GM12878 (cell line): ENCODE results near the gene SMAD5. TPM values are rescaled to one million over a fixed set of nuclear protein-coding genes. Genes with fewer than 3 reads are reported as not detected.

ENCODE experiments used
- ATAC-seq: fragments of 200-7000 bp; cut with Tn5 transposase; 3 replicates; pipeline ENCODE4 v1.9.1; 2020; ENCODE audit warnings: mild to moderate bottlenecking, moderate library complexity
- BruUV-seq: library from RNA; stranded (reverse); fragments of 400-500 nt; replicated peaks from 2 replicates; lab custom pipeline; 2021; lab: Mats Ljungman, UMichigan
- CTCF ChIA-PET: fragments of 300-600 bp; sonication (Branson Sonifier 250); formaldehyde crosslinking; extraction: SDS; loops from one replicate; lab custom pipeline; 2021; ENCODE audit warnings: inconsistent platforms; lab: Yijun Ruan, JAX
- POLR2A ChIA-PET: fragments of 350-600 bp; formaldehyde crosslinking; extraction: SDS; loops from one replicate; lab custom pipeline; 2021; ENCODE audit warnings: inconsistent platforms; lab: Charles Lee
- RAD21 ChIA-PET: fragments of 300-600 bp; sonication (Branson Sonifier 250); formaldehyde crosslinking; loops from one replicate; lab custom pipeline; 2023; ENCODE audit warnings: antibody characterized with exemption; ENCODE audit not compliant: unreplicated experiment; lab: Charles Lee
- SMC1A ChIA-PET: fragments of 300-600 bp; sonication (Branson Sonifier 250); formaldehyde crosslinking; loops from one replicate; lab custom pipeline; 2023; ENCODE audit not compliant: unreplicated experiment, uncharacterized antibody; lab: Charles Lee
- DNase-seq: peaks from one replicate; pipeline ENCODE4 v3.0.0-alpha.2; 2011; ENCODE audit warnings: low read depth, low spot score
- FAIRE-seq: peaks from 3 replicates; lab custom pipeline; 2011; peaks lifted over from hg19 to GRCh38; lab: Jason Lieb, UNC
- H2AFZ ChIP-seq: 2 replicates; pipeline ENCODE4 v1.6.0; 2011; ENCODE audit warnings: low read depth, low read length, control low read depth; ENCODE audit not compliant: control insufficient read depth
- H3K27ac ChIP-seq: 2 replicates; pipeline ENCODE4 v1.5.1; 2011; ENCODE audit warnings: control low read depth; ENCODE audit not compliant: control insufficient read depth, insufficient read depth
- H3K27me3 ChIP-seq, 2 experiments: replicated peaks in 1 of 2; 2 replicates each; pipeline versions ENCODE4 v1.6.0 to v1.6.1; 2011; ENCODE audit warnings: low read length in 1 of 2; ENCODE audit not compliant: control insufficient read depth in 2 of 2, insufficient read depth in 2 of 2
- H3K36me3 ChIP-seq, 2 experiments: 2 replicates each; pipeline ENCODE4 v1.5.1; 2011; ENCODE audit warnings: low read length in 1 of 2; ENCODE audit not compliant: control insufficient read depth in 2 of 2, insufficient read depth in 2 of 2
- H3K4me1 ChIP-seq: 2 replicates; pipeline ENCODE4 v1.6.1; 2011; ENCODE audit warnings: mild to moderate bottlenecking, low read length, moderate library complexity, mixed read lengths; ENCODE audit not compliant: control insufficient read depth, insufficient read depth
- H3K4me2 ChIP-seq: 2 replicates; pipeline ENCODE4 v1.6.0; 2011; ENCODE audit warnings: control low read depth; ENCODE audit not compliant: control insufficient read depth, insufficient read depth
- H3K4me3 ChIP-seq: fragments of 200-600 bp; sonication (generic); 2 replicates; pipeline ENCODE4 v1.5.1; 2016
- H3K79me2 ChIP-seq: 2 replicates; pipeline ENCODE4 v1.6.0; 2011; ENCODE audit warnings: low read length; ENCODE audit not compliant: control insufficient read depth, insufficient read depth
- H3K9ac ChIP-seq: 2 replicates; pipeline ENCODE4 v1.8.0; 2011; ENCODE audit warnings: low read length, control low read depth, mixed read lengths; ENCODE audit not compliant: control insufficient read depth, insufficient read depth
- H3K9me3 ChIP-seq: replicated peaks from 3 replicates; pipeline ENCODE4 v1.5.1; 2011; ENCODE audit warnings: mild to moderate bottlenecking, low read length; ENCODE audit not compliant: control insufficient read depth, insufficient read depth
- H4K20me1 ChIP-seq: 2 replicates; pipeline ENCODE4 v1.6.0; 2011; ENCODE audit not compliant: control insufficient read depth, insufficient read depth
- E2F4 ChIP-seq: IDR thresholded peaks from 2 replicates; pipeline ENCODE4 v1.6.1; 2012; ENCODE audit warnings: low read depth, low read length, improper control_type of control experiment
- ETV6 ChIP-seq, 2 experiments: fragments of 450-650 bp in 1 of 2; IDR thresholded peaks in 1 of 2; conservative IDR thresholded peaks in 1 of 2; 2 replicates each; pipeline ENCODE4 v1.6.1; 2014; ENCODE audit warnings: antibody characterized with exemption in 1 of 2, borderline replicate concordance in 1 of 2, low read depth in 1 of 2, mild to moderate bottlenecking in 1 of 2, moderate library complexity in 1 of 2
- GATAD2B ChIP-seq: fragments of 450-650 bp; conservative IDR thresholded peaks from 2 replicates; pipeline ENCODE4 v1.6.1; 2017; ENCODE audit warnings: low read depth, mild to moderate bottlenecking, moderate library complexity
- HDGF ChIP-seq: fragments of 450-650 bp; IDR thresholded peaks from 2 replicates; pipeline ENCODE4 v1.6.1; 2016; ENCODE audit warnings: antibody characterized with exemption
- PML ChIP-seq: IDR thresholded peaks from 2 replicates; pipeline ENCODE4 v1.6.1; 2012; ENCODE audit warnings: low read length, inconsistent platforms
- RELA ChIP-seq: fragments of 450-650 bp; IDR thresholded peaks from 2 replicates; pipeline ENCODE4 v1.8.0; 2014; ENCODE audit warnings: borderline replicate concordance; ENCODE audit not compliant: partially characterized antibody
- SKIL ChIP-seq: fragments of 450-650 bp; IDR thresholded peaks from 2 replicates; pipeline ENCODE4 v1.6.1; 2017; ENCODE audit warnings: mild to moderate bottlenecking, low read depth, inconsistent platforms; ENCODE audit not compliant: poor library complexity, severe bottlenecking
- SPI1 ChIP-seq: IDR thresholded peaks from 2 replicates; pipeline ENCODE4 v1.6.1; 2011; ENCODE audit warnings: low read depth, mild to moderate bottlenecking, low read length, moderate library complexity, borderline replicate concordance; ENCODE audit not compliant: insufficient read depth
- SRF ChIP-seq, 2 experiments: IDR thresholded peaks; 2 replicates each; pipeline ENCODE4 v1.6.1; 2011; ENCODE audit warnings: low read depth in 2 of 2, low read length in 2 of 2, mild to moderate bottlenecking in 1 of 2, moderate library complexity in 1 of 2
- ZBTB33 ChIP-seq: fragments of 450-650 bp; IDR thresholded peaks from 2 replicates; pipeline ENCODE4 v1.6.1; 2017; ENCODE audit warnings: mild to moderate bottlenecking
- WGBS: methylation state at CpG from one replicate; pipeline ENCODE4 v1.1.6; 2016; ENCODE audit warnings: low lambda C conversion rate; ENCODE audit not compliant: insufficient replicate concordance, insufficient coverage; ENCODE audit errors: missing lambda C conversion rate; 5-methylcytosine and 5-hydroxymethylcytosine counted together
- in situ Hi-C: fragments of 300-500 bp; cut with MboI; formaldehyde crosslinking; loops from 9 replicates; pipeline ENCODE4 v1.14.3; 2018; ENCODE audit warnings: mixed read lengths
- intact Hi-C: fragments of 100-400 bp; cut with micrococcal nuclease; formaldehyde crosslinking; loops from one replicate; pipeline ENCODE4 v1.14.2; 2022; ENCODE audit not compliant: unreplicated experiment
- polyA plus RNA-seq, 11 experiments: library from polyadenylated mRNA; depleted of rRNA in 4 of 11; unstranded in 6 of 11; stranded (reverse) in 5 of 11; fragments of >200 nt; fragmentation: Nextera tagmentation in 4 of 11; fragmentation: Illumina TruSeq in 1 of 11; extraction: Ambion mirVana in 4 of 11; extraction: Trizol in 1 of 11; gene quantifications; 1 replicate in 1 of 11; 2 replicates in 10 of 11; pipeline versions ENCODE4 v1.2.1 to v1.2.3, GENCODE V29; 2011 to 2016; ENCODE audit warnings: inconsistent platforms in 2 of 11, missing spikeins in 2 of 11, low read depth in 1 of 11
- total RNA-seq, 4 experiments: library from RNA; depleted of rRNA in 3 of 4; stranded (reverse); fragments of >200 nt in 3 of 4; fragmentation: Illumina TruSeq in 1 of 4; extraction: Trizol in 1 of 4; gene quantifications; 2 replicates each; pipeline versions ENCODE4 v1.2.1 to v1.2.3, GENCODE V29; 2013 to 2021

SMAD5 gene
- total and polyA plus RNA-seq, 10 of the 15 experiments (the other 5 are each of a cell fraction or from before 2014, with no cell fraction given) = 3.6 to 40.6 (median 11.7) TPM

GRCh38 chr5:136185974-136186665 lies 53.5 kb downstream of the SMAD5 start (continued):
- TF ChIP-seq SKIL (no peak), RELA (no peak), E2F4 (no peak), SPI1 (no peak), HDGF (no peak)

- peaks cover 0 to under 1% of the 10 kb centered on the region in 2 experiments; a peak in 2 of 4 replicates for H3K27me3 ChIP-seq
- ATAC-seq (no peak), DNase-seq (no peak)
- H3K27ac ChIP-seq = no peak overlapping the region
- ChIA-PET CTCF (interaction anchor here (4.3 kb wide), 1 partner anchor 123 kb away, joined by 13 read pairs; no protein-coding TSS in a partner anchor), POLR2A (no interaction called here), SMC1A (interaction anchor here (0.9 to 1.1 kb wide), 2 partner anchors 9 to 124 kb away, joined by 3 read pairs; no protein-coding TSS in a partner anchor), RAD21 (no interaction called here)
- intact Hi-C loops (no loop called here), in situ Hi-C loops (no loop called here)
- no peak overlapping the region for H3K9ac ChIP-seq
- 98% methylated on average over 2 of the region's 2 CpGs for WGBS
- no peaks in the 10 kb centered on the region for H4K20me1 ChIP-seq
- no peak overlapping the region for H3K4me3 ChIP-seq
- TF ChIP-seq ZBTB33 (no peak), ETV6 (conservative IDR thresholded peaks at IDR 0.05 in 1 of 2, IDR thresholded peaks at IDR 0.05 in 1 of 2; ENCODE audit: borderline replicate concordance in 1 of 2, low read depth in 1 of 2) (no peak), PML (no peak), SKIL (no peak), GATAD2B (no peak), SRF (IDR thresholded peaks at IDR 0.05; ENCODE audit: low read depth in 2 of 2, low read length in 2 of 2) (no peak)
- TF ChIP-seq, all 136 proteins: peak for 0
- no peak for FAIRE-seq
- Histone ChIP-seq H2AFZ (no peak overlapping the region), H3K4me1 (no peaks in the 10 kb centered on the region), H3K9me3 (no peaks in the 10 kb centered on the region), H3K36me3 (no peaks in the 10 kb centered on the region), H3K79me2 (no peaks in the 10 kb centered on the region), H3K4me2 (no peak overlapping the region)
- no TSS peak for BruUV-seq
Observed at GRCh38 chr5:136186796-136187195, 54.2 kb downstream of the SMAD5 start.
